Measurements from ENCODE around the gene MYRF.

MYRF gene

DNA sequence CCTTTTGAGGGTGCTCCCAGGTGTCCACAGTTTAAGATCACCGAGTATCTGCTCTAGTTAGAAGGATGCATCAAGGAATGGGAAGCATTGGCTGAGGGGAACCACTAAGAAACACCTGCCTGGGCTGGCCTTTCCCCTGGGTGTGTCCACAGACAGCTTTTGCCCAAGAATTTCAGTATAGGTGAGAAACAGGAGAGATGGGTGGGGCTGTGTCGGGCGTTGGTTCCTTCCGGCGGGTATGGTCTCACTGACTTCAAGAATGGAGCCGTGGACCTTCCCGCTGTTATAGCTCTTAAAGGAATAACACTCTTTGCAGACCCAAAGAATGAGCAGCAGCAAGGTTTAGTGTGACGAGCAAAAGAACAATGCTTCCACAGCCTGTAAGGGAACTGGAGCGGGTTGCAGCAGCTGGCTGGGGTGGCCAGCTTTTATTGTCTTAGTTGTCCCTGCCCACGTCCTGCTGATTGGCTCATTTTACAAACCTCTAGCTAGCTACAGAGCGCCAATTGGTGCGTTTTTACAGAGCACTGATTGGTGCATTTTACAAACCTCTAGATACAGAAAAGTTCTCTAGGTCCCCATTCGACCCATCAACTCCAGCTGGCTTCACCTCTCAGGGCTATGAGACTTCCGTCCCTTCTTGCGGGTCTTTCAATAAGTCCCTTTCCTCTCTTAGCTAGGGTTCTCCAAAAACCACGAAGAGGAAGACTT is 62.0 kb downstream of the MYRF start:
- no peak for TF ChIP-seq CTCF (IDR thresholded peaks at IDR 0.05; ENCODE audit: insufficient read depth, missing control alignments)
- DNase-seq (ENCODE audit: insufficient read length, low spot score) (no peak), FAIRE-seq (no peak)

DNA sequence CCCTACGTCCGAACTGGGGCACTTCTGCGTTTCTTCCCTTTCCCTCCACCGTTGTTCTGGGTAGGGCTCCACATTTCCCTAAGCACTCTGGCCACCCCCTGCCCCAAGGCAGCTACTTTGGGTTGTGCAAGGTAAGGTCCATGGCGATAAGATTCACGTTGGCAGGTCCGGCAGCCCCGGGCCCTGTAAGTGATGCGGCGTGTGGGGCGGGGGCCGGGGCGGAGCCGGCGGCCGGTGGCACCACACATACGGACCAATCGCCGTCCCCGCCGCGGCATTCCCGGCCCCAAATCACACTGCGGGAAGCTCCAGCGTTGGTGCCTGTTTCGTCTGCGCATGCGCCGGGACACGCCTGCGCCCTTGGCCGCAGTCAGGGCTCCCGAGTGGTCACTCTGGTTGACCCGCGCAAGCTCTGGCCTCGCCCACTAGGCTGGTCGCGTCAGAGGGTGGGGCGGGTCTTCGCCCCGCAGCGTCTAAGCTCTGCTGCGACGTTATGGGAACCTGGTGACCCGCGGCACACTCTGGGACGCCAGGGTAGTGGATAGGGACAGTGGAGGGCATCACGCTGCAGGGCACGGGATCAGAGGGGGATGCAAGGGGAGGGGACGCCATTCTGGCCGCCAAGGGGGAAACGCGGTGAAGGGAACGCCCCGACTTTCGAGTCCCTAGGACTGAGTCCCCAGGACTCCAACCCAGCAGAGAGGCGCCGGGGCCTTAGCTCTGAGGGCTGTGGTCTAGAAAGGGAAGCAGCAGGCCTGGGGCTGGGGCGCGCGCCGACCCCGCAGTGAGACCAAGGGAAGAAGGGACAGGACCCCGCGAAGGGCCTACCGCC is 62.7 kb downstream of the MYRF start:
- TF ChIP-seq CTCF (IDR thresholded peaks at IDR 0.05; ENCODE audit: insufficient read depth, missing control alignments), result no peak
- no peak for FAIRE-seq
- peak; percentile 74 for DNase-seq (ENCODE audit: insufficient read length, low spot score)

DNA sequence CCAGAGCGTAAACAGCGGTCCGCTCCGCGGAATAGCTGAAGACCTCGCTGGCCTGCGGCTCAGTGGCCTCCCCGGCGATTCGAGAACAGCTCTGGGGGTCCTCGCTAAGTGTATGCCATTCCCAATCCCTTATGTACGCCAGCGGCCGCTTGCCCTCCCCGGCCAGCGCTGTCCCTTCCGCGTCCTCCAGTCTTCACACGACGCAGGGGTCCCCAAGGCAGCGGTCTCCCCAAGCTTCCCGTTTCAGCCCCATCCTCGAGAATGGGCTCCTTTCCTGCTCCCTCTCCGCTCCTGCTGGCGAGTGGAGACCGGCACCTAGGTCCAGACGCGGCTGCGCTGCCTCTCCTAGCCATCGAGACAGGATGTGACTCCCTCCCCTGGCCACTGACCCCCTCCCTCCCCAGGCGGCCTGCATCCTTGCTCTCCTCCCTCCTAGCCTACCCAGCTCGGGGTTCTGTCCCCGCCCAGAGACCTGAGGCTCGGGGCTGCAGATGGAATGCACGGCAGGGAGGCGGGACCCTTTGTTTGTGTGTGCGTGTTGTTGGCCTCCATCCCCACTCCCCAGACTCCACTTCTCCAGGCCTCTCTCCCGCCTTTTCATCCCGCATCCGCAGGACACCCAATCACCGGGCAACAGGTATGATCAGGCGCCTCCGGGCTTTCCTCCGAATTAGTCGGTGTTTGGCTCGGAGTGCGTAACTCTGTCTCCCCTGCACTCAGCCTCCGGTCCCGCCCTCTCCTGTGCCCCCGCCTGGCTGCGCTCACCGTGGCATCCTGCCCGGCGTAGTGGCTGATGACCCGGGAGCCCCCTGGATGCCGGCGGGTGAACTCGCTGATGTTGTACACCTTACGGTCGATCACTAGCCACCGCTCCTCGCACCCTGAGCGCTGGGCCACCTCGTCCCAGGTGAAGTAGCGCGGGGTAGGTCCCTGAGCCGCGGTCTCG is 63.6 kb downstream of the MYRF start:
- no peak for TF ChIP-seq CTCF (IDR thresholded peaks at IDR 0.05; ENCODE audit: insufficient read depth, missing control alignments)
- DNase-seq (ENCODE audit: insufficient read length, low spot score) (no peak), FAIRE-seq (no peak)

GRCh38 chr11:61816736-61817455 is 64.5 kb downstream of the MYRF start, which contains the start of gene FADS1:
FADS1 (minus strand) TSS chr11:61817003; CDS start chr11:61816929, 74 bp downstream.
- no peak for FAIRE-seq
- peak; percentile 90 for DNase-seq (ENCODE audit: insufficient read length, low spot score)
- peak; percentile 60 for TF ChIP-seq CTCF (IDR thresholded peaks at IDR 0.05; ENCODE audit: insufficient read depth, missing control alignments)

DNA sequence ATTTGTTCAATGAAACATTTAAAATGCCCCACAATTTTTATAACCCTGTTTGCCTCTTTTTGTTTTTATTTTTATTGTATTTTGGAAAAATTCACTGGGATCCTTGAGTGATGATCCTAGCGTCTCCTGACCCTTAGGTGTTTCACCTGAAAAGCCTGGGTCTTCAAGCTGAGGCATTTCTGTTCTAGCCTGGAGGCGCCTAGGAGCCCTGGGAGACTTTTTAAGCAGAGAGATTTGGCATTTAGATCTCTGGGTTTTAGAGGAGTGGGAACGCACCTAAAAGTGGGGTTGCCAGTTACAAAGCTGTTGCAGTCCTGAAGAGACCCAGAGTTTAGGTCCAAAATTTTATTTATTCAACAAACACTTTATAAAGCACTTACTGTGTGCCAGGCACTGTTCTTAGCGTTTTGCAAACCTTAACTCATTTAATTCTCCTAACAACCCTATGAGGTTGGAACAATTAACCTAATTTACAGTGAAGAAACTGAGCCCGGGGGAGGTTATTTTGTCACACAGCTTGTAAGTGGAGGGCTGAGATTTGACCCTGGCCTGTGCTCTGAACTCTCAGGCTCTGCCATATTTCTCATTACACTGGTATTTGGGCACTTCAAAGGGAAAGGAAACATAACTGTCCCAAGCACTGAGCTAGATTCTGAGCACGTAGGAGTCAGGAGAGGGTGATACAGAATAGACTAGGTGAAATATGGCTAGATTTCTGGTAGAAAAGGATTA is 65.2 kb downstream of the MYRF start:
- DNase-seq (ENCODE audit: insufficient read length, low spot score), result no peak
- no peak for TF ChIP-seq CTCF (IDR thresholded peaks at IDR 0.05; ENCODE audit: insufficient read depth, missing control alignments)

DNA sequence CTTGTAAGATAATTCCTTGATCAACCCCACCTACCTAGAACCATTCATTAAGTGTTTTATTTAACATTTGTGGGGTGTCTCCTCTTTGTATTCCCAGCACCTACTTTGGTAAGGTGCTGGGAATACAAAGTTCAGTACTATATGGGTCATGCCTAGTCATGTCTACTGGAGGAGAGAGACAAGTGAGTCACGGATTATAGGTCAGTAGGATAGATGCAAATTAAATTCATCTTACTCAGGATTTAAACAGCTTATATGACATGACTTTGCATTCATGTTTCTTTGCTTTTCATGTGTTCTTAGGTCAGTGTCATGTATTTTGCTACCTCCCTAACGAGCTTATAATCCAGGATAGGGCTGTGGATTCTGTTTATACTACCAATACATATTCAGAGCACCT is 67.7 kb downstream of the MYRF start:
- no peak for TF ChIP-seq CTCF (IDR thresholded peaks at IDR 0.05; ENCODE audit: insufficient read depth, missing control alignments)
- DNase-seq (ENCODE audit: insufficient read length, low spot score), result no peak
- no peak for FAIRE-seq

More for the DNA sequence above, 65.2 kb downstream of the MYRF start:
- FAIRE-seq, result no peak

Data from D721Med (cell line).